VCaP (cell line): ENCODE data around the gene RASGRF2.
A peak's percentile ranks its signal among the peaks of the same experiment; 100 is the strongest.

Experiments used
- H3K27ac ChIP-seq: fragments of 450-650 bp; 2 replicates; pipeline ENCODE4 v1.5.1; 2017
- TF ChIP-seq, protein P1 (sequence below): fragments of 450-650 bp; conservative IDR thresholded peaks from 2 replicates; pipeline ENCODE4 v1.5.1; 2017; ENCODE audit warnings: mild to moderate bottlenecking, moderate library complexity

The RASGRF2 gene, protein sequence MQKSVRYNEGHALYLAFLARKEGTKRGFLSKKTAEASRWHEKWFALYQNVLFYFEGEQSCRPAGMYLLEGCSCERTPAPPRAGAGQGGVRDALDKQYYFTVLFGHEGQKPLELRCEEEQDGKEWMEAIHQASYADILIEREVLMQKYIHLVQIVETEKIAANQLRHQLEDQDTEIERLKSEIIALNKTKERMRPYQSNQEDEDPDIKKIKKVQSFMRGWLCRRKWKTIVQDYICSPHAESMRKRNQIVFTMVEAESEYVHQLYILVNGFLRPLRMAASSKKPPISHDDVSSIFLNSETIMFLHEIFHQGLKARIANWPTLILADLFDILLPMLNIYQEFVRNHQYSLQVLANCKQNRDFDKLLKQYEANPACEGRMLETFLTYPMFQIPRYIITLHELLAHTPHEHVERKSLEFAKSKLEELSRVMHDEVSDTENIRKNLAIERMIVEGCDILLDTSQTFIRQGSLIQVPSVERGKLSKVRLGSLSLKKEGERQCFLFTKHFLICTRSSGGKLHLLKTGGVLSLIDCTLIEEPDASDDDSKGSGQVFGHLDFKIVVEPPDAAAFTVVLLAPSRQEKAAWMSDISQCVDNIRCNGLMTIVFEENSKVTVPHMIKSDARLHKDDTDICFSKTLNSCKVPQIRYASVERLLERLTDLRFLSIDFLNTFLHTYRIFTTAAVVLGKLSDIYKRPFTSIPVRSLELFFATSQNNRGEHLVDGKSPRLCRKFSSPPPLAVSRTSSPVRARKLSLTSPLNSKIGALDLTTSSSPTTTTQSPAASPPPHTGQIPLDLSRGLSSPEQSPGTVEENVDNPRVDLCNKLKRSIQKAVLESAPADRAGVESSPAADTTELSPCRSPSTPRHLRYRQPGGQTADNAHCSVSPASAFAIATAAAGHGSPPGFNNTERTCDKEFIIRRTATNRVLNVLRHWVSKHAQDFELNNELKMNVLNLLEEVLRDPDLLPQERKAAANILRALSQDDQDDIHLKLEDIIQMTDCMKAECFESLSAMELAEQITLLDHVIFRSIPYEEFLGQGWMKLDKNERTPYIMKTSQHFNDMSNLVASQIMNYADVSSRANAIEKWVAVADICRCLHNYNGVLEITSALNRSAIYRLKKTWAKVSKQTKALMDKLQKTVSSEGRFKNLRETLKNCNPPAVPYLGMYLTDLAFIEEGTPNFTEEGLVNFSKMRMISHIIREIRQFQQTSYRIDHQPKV (N-terminal part only)

DNA sequence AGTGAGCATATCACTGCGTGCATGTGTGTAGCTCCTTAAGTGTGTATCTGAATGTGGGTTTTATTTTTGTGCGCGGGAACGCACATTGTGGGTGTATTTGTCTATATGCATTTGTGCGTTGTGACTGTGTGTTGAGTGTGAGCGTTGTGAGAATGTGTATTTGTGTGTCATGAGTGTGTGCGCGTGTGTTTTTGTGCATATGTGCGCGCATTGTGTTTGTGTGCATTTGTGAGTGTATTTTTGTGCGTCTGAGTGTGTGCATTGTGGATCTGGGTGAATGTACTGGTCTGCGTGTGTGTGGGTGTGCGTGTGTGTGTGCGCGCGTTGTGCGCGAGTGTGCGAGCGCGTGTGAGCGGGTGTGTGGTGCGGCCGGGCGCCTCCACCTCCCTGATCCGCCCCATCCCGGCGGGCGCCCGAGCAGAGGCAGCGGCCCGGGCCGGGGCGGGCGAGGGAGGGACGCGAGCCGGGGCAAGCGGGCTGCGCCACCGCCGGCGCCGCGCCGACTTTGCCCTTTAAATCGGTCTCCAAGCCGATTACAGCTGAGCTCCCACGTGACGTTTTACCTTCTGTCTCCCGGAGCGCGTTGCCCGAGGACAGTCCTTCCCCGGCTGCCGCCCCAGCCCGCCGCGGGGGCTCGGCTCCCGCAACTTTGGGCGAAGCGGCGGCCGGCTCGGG is at the start of gene RASGRF2:
TSS of gene RASGRF2 (plus strand) at position 596 of the 675 bp plus-strand sequence. CDS start 376 bp downstream, outside the sequence.
- TF ChIP-seq, protein P1, sequence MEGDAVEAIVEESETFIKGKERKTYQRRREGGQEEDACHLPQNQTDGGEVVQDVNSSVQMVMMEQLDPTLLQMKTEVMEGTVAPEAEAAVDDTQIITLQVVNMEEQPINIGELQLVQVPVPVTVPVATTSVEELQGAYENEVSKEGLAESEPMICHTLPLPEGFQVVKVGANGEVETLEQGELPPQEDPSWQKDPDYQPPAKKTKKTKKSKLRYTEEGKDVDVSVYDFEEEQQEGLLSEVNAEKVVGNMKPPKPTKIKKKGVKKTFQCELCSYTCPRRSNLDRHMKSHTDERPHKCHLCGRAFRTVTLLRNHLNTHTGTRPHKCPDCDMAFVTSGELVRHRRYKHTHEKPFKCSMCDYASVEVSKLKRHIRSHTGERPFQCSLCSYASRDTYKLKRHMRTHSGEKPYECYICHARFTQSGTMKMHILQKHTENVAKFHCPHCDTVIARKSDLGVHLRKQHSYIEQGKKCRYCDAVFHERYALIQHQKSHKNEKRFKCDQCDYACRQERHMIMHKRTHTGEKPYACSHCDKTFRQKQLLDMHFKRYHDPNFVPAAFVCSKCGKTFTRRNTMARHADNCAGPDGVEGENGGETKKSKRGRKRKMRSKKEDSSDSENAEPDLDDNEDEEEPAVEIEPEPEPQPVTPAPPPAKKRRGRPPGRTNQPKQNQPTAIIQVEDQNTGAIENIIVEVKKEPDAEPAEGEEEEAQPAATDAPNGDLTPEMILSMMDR: no peak
- peak within 1 kb of the TSS; percentile 37 for H3K27ac ChIP-seq

DNA sequence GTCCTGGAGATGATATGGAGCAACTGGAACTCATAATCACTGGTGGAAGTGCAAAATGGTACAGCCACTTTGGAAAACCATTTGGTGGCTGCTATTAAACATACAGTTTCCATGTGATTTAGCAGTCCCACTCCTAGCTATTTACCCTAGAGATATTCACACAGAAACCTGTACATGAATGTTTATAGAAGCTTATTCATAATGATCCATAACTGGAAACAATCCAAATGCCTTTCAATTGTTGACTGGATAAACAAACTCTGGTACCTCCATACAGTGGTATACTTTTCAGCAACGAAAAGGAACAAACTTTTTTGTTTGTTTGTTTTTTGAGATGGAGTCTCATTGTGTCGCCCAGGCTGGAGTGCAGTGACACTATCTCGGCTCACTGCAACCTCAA is 47.7 kb upstream of the RASGRF2 start:
- TF ChIP-seq, protein P1: no peak
- no peak overlapping the region for H3K27ac ChIP-seq

DNA sequence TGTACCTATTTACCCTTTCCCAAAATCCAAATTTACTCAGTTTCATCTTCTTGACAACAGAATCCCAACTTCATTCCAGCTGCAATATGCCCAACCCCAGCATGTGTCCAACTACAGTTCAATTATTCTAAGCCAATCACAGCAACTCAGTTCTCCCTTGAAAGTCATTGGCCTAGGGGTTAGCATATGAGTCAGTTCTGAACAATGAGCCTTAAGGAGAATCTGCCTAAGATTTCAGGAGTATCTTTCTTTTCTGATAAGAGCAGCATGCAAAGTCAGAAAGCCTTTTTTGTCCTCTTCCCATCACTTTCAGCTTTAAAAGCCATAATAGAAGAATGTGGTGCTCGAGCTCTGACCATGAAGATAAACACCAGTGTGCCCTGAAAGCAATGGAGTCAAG is 44.4 kb upstream of the RASGRF2 start:
- H3K27ac ChIP-seq: no peak overlapping the region
- TF ChIP-seq, protein P1: no peak

DNA sequence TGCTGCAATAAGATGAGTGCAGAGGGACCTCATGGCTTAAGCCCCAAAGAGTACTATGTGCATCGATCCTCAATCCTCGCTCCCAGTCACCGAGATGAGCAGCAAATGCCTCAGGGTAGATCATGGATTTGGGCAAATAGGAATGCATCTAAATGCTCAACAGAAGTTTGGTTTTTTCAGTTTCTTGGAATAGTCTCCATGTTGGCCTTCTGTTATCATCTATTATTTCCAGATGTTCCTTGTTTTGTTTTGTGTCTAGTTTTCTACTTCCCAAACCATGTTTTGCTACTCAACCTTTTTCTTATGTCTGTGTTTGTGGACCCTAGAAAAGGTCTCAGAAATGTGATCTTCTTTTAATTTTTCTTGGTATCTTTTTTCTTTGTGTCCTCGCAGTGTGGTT is 43.5 kb upstream of the RASGRF2 start:
- TF ChIP-seq, protein P1: no peak
- H3K27ac ChIP-seq: no peak overlapping the region

DNA sequence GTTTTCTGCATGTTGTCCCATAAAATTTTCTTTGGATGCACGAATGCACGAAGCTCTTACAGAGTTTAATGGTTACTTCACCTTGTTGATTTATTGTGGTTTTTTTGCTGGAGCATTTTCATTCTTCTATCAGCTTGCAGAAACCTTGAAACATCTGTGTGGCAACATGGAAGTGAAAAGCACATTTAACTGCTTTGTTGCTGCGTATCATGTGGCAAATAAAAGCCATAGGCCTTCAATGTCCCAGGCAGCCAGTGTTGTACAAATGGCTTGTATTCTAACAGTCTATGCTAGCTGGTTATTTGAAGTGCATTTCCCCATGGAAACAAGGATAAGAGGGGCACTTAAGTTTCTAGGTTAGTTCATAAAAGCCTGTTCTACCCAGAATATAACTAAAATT is 42.5 kb upstream of the RASGRF2 start:
- no peak overlapping the region for H3K27ac ChIP-seq
- TF ChIP-seq, protein P1: no peak

DNA sequence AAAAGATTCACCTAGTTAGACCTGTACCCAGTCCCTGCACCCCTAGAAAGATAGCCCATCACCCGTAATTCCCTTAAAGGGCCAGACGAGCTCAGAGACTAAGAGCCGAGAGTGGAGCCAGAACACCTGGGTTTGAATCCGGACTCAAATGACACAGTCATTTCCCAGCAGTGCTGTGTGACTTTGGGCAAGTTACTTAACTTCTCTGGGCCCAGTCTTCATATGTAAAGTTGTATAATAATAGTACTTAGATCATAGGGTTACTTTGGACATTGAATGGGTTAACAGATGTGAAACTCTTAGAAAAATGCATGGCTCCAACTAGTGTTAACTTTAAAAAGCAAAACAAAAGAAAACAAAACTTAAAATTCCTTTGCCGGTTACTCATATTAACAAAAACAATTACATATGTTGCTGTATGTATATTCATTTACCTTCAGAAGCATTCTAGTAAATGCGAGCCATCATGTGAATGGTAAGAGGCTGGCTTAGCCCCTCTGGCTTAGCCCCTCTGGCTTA is 40.4 kb upstream of the RASGRF2 start:
- H3K27ac ChIP-seq: no peak overlapping the region
- TF ChIP-seq, protein P1: no peak
